ELR (cell line): ENCODE measurements around the gene CGB3.

Source experiments
- DNase-seq: peaks from one replicate; pipeline ENCODE4 v3.0.0-alpha.2; 2015; ENCODE audit warnings: low read depth

The CGB3 gene

DNA sequence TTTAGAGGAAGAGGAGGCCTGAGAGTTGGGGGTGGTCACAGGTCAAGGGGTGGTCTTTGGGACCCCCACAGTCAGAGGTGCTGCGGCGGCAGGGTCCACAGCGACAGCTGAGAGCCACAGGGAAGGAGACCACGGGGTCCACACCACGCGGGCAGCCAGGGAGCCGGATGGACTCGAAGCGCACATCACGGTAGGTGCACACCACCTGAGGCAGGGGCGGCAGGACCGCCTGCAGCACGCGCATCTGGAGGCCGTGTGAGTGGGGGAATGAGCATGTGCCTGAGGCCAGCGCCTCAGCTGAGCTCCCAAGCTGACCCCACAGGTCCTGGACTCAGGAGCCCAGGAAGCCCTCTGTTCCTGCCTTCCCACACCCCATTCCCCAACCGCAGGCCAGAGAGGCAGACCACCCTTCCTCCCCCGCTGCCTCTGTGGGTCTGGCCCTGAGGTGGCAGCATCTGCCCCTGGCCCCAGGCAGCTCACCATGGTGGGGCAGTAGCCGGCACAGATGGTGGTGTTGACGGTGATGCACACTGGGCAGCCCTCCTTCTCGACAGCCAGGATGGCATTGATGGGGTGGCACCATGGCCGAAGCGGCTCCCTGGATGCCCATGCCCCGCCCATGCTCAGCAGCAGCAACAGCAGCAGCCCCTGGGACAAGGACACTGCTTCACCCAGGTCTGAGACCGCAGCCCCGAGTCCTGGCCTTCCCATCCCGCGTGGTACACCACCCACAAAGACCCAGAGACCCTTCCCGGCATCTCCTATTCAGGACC lies 7.9 kb downstream of the CGB3 start:
- DNase-seq = no peak

DNA sequence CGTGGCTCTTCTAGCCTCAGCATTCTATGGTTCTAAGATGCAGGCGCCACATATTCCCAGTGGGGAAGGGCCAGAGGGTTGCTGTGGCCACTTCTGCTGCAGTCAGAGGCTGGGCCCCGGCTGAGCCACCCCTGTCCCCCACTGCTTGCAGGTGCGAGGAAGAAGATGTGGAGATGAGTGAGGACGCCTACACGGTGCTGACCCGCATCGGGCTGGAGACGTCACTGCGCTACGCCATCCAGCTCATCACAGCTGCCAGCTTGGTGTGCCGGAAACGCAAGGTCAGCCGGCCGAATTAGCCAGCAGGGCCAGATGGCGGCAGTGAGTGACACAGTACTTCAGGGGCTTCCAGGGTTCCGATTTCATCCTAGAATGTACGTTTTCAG lies 9.3 kb downstream of the CGB3 start:
- no peak for DNase-seq

DNA sequence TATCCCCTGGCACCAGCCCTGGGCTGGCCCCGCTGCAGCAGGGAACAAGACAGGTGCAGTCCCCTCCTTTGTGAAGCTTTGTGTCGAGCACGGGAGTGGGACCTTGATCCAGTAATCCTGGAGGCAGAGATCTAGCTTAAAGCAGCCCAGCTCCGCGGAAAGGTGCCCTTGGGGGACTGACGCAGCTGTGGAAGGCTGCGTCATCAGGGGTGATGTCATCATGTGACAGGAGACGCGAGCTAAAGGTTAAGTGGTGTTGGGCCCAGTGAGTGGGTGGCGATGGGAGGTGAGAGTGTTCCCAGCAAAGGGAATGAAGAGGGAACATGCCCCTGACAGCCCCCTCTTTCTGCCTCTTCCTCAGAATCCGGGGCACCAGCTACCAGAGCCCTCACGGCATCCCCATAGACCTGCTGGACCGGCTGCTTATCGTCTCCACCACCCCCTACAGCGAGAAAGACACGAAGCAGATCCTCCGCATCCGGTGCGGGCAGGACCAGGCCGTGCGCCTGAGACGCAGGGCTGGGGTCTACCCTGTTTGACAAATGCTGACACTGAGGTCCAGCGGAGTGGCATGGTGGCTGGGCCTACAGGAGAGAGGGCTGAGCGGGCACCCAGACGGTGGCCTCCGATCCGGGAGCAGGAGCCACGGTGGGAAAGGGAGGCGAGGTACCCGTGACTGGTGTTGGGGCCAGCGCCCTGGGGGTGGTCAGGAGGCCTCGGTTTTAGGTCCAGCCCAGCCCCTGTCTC lies 9.8 kb downstream of the CGB3 start:
- DNase-seq = peak; percentile 74

DNA sequence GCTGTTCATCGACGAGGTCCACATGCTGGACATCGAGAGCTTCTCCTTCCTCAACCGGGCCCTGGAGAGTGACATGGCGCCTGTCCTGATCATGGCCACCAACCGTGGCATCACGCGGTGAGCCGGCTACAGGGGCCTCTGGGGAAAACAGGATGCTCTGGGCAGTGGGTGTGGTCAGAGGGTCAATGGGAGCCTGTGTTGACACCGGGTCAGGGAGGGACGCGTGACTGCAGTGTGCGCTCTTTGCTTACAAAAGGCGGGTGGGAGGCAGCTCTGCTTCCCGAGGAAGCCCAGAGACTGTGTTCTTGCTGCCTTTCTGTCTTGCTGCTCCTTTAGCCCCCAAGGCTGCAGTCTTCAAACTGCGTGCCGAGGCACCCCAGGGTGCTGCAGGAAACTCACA lies 12.9 kb downstream of the CGB3 start:
- no peak for DNase-seq

DNA sequence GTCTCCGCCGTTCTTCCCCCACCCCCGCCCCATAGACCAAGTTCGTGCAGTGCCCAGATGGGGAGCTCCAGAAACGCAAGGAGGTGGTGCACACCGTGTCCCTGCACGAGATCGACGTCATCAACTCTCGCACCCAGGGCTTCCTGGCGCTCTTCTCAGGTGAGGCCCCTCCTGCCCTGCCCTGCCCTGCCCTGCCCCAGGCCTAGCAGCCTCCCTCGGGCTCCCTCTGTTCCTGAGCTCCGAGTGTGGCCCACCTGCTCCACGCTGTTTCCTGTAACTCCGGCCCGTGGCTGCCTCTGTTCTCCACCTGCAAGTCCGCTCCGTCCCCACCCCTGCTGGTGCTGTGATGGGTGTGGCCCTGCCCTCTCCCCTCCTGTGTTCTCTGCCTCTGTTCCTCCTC lies 13.7 kb downstream of the CGB3 start:
- DNase-seq = no peak

DNA sequence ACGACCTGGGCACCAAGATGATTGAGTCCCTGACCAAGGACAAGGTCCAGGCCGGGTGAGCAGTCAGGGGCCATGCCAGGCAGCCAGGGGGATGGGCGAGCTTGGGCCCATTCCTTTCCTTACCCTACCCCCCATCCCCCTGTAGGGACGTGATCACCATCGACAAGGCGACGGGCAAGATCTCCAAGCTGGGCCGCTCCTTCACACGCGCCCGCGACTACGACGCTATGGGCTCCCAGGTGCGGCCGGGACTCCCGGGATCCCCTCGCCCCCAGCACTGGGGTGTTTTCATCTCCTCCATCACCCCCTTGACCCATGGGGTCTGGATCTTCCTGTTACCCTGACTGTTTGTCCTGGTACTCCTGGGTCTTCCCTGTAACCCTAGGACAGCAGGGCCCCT lies 14.3 kb downstream of the CGB3 start:
- DNase-seq = no peak

DNA sequence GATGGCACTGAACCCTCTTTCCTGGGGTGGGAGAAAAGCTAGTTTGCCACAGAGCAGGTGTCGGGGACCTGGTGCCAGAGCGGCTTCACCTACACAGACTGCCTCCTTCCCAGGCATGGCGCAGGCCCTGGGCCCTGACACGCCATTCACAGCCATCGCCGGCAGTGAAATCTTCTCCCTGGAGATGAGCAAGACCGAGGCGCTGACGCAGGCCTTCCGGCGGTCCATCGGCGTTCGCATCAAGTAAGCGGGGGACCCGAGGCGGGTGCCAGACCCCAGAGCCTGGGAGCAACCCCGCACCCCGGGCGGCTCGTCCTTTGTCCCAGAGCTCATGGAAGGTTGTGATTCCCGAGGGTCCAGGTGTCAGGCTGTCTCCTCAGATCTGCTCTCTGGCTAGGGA lies 17.2 kb downstream of the CGB3 start:
- no peak for DNase-seq

DNA sequence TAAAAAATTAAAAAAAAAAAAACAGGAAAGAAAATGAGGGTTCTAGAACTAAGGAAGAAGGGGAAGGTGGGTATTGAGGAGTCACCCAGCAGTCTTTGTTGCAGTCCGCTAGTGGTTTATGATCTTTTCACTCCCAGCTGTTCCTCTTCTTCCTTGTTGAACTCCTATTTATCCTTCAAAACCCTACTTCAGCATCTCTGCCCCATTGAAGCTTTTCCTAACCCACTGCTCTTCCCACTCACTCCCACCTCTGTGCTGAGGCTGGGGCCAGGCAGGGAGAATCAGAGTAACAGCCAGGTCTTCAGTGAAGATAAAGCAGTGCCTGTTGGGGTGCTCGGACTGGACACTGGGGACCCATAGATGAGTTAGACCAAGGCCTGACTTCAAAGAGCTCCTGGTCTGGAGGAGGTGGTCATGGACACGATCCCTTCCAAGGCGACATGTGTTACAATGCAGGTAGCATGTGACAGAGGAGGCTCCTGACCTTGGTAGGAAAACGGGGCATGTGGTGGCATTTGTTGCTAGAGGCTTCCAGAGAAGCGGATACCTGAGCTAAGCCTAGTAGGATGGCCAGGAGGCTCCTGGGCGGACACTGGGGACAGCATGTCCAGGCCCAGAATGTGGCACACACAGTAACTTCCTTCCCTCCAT lies 19.0 kb downstream of the CGB3 start:
- DNase-seq = no peak

DNA sequence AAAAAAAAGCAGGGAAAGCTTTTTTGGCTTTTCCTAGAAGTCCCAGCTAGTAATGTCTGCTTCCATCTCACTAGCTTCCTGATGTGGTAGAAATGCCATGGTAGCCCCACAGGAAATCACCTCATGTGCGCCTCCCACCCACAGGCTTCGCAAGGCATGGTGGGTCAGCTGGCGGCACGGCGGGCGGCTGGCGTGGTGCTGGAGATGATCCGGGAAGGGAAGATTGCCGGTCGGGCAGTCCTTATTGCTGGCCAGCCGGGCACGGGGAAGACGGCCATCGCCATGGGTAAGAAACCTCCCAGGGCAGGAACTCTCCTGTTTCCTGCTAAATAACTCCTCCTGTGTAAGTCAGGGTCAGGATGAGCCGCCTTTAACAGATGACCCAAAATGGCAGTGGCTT lies 20.0 kb downstream of the CGB3 start:
- no peak for DNase-seq

DNA sequence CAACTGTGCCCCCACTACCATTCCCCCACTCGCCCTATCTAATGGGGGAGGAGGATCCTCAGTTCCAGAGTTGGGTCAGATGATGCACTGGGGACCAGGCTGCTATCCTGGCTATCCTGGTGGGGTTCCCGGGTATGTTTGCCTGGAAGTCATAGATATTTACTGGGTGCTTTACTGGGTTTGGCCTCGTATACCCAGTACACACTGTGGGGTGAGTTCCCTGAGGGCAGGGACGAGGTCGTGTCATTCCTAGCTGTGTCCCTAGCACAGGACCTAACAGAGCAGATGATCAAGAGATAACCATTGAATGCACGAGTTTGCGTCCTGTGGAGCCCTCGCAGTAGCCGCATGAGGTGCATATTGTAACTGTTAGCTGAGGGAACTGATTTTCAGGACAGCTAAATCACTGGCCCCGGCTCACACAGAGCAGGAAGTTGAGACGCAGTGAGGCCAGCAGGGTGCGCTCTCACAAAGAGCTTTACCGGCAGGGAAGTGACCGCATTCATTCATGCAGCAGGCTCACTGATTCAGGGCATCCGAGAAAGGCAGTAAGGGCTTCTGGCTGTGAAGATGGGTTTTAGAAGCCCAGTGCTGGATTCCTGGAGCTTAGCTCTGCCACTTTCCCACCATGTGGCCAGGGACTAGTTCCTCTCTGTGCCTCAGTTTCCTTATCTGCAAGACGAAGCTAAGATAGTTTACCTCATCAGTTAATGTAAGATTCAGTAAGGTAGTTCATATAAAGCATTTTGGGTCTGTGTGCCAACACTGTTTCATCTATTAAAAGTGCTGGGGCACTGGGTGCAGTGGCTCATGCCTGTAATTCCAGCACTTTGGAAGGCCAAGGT lies 24.4 kb downstream of the CGB3 start:
- peak; percentile 81 for DNase-seq

DNA sequence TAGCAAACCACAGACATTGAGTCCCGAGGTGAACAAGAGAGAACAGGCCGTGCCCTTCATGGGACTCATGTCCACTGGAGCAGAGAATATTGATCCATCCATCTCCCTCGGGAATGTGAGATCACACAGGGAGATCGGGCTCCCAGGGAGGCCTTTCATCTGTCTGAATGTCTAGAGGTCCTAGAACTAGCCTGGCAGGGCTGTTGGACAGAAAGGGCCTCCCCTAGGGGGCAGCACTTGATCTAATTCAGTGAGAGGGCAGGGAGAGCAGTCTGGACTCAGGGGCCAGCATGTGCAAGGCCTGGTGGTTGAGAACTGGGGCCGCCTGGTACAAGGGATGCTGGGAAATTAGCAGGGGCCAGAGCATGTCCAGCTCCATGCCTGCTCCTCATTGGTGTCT lies 26.2 kb downstream of the CGB3 start:
- DNase-seq = peak; percentile 83

DNA sequence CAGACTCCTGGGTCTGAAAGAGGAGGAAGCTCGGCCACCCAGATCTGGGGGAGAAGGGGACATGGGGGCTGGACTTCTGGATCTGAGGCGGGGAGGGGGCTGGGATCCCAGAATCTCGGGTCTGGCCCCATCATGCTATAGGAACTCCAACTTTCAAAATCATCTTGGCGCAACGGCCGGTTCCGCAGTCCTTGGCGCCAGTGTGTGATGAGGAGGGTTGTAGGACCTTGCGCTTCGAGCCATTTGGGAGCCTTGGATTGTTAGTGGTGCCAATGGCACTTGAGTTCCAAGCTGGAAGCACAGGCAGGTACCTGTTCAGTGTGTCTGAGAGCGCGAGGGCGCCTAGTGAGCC lies 30.1 kb downstream of the CGB3 start:
- DNase-seq = peak; percentile 35

DNA sequence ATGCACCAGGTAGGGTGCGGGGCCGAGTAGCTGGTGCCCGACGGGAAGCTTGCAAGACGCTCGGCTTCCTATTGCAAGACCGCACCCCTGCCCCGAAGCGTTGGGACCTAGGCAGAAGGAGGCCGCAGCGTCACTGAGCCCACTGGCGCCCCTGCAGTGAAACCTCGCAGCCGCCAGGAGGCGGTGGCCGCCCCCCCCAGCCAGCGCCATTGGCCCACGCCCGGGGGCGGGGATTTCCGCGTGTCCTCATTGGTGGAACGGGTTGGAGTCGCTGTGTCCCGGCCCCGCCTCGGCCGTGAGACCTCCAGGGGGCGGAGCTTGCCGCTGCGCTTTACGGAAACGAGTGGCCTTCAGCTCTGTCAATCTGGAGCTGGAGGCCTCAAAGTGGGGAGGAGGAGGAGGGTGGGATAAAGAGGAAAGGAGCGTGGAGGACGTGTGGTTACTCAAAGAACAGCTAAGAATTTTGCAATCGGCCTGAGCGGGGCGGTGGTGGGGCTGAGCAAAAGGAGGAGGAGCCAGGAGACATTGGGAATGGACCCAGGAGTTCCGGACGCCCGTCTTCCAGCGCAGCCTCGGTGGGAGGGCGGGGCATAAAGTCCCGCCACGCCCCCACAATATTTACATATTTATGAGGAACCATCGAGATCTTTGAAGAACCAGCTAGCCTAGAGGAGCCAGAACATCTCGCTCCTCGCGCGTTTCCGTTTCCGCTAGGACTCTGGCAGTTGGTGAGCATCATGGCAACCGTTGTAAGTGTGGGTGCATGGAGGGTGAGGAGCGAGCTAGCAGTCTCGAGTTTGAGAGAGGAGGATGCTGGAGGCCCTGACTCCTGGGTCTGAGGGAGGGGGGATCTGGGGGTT lies 30.7 kb downstream of the CGB3 start, which contains the start of the genes GYS1 and RUVBL2:
GYS1 (minus strand) TSS at position 135 of the 860 bp plus-strand sequence. CDS start 197 bp downstream, outside the sequence.
RUVBL2 (plus strand) TSS at position 713 of the 860 bp plus-strand sequence; CDS start at position 738, 25 bp downstream.
- DNase-seq = peak; percentile 99

DNA sequence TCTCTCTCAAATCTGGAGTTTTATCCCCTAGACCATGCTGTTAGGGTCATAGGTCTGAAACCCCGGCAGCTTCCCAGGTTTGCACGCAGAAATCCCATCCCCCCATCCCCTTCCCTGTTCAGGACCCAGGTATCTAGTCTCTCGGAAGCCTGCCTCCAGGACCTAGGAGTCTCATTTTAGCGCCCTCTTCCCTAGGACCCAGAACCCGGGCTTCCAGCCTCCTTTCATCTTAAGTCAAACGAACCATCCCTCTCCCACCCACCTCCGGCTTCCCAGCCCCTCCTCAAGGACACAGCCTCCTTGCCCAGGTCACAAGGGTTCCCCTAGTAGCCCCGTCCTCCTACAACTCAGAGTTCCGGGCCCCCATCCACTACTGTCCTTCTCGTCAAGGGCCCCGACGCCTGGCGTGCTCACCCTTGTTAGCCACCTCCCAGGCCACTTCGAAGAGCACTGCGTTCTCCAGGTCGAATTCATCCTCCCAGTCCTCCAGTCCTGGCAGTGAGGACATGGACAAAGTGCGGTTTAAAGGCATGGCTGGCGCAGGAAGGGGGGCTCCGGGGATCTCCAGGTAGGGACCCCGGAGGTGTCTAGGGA lies 31.5 kb downstream of the CGB3 start:
- no peak for DNase-seq

DNA sequence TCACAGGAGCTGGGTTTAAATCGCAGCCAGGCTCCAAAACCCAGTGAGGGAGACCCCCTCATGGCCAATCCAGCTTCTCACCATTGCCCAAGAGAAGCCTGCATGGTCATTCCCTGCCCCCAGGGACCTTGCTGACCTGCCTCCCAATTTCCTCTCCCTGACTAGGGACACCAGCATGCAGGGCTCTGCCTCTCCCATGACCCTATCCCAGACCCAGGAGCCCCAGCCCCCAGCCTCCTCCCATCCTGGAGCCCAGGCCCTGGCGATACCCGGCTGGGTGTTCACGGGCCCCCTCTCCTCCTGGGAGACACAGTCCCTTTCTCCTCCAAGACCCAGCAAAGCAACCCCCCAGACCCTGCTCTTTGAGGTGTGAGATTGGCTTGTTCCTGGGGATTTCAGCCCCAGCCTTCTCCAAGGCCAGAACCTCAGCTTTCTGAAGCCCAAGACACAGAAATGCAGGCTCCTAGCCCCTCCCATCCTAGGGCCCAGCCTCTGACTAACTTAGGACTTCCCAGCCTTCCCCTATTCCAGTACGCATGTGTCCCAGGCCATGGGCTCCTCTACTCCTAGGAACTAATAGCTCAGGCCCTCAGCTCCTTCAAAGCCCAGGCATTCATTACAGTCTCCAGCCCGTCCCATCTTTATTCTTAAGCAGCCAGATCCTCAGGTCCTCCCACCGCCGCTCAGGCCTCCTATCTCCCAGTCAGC lies 32.1 kb downstream of the CGB3 start:
- peak; percentile 91 for DNase-seq

DNA sequence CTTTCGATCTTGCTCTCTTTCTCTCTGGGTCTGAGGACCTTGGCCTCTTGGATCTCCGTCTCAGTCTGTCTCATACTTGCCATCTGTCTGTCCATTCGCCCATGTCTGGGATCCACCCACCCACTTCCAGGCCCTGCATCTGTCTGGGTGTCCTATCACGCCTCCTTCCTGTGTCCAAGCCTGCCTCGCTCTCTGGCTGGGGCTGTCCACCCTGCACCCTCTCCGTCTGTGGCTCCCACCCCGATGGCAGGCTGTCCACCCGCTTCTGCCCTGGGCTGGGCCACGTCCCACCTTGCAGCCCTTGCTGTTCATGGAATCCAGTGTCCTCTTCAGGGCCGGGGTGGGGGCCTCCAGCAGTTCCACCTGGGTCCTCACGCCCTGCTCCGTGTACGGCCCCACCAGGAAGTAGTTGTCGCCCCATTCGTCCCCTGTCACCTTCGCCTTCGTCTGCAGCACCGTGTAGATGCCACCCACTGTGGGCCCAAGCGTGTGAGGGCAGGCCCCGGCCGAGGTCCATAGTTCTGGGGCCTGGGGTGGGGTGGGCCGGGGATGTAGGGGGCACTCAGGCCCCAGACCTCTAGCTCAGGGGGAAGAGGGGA lies 33.0 kb downstream of the CGB3 start:
- DNase-seq = no peak

DNA sequence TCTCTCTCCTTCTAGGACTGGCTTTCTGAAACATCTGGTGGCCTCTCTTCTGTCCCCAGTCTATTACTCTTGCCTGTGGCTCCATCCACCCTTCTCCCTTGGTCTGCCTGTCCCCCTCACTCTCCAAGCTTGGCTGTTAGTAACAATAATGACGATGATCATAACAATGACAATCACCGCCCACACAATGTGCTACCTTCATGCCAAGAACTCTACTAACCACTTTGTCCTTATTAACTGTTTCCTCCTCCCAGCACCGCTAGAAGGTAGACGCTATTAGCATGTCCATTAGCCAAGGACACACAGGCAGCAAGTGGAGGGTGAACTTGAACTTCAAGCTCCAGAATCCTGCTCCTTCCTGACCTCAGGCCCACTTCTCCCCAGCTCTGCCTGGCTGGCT lies 33.7 kb downstream of the CGB3 start:
- DNase-seq = no peak

DNA sequence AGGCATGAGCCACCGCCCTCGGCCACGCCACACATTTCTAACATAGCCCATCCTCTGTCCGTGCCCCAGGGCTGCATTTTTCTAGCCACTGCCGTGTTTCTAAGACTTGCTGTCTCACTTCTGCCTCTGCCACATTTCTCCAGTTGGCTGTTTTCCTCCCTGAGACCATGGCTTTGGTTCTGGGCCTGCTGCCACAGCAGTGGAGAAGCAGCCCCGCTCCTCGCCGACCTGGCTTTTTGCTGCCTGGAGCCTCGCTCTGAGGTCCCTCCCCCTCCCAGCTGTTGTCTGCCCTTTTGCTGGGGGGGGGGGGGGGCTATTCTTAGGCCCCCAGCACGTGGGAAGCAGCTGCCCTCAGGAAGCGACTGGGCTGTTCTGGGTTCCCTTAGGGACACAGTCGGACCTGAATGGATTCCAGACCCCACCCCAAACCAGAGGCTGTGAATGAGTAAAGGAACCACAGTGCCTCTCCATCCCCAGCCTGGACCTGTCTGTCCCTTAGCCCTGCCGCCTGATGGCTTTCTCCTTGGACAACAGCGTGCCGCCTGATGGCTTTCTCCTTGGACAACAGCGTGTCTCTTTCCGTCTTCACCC lies 34.3 kb downstream of the CGB3 start:
- no peak for DNase-seq

DNA sequence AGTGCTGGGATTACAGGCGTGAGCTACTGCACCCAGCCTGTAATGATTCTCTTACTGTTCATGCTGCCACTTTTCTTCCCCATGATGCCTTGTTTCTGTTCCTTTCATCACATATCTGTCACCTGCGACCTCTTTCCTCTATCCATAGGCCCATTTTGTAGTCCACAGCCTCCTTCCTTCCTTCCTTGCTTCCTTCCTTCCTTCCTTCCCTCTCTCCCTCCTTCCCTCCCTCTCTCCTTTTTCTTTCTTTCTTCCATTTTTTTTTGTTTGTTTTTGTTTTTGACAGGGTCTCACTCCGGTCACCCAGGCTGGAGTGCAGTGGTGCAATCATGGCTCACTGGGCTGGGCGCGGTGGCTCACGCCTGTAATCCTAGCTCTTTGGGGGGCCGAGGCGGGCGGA lies 35.3 kb downstream of the CGB3 start:
- no peak for DNase-seq
